DMS153 (cell line): ENCODE measurements around the gene OBSCN.
A peak's percentile ranks its signal among the peaks of the same experiment; 100 is the strongest.

Experiments used
- DNase-seq: peaks from one replicate; lab custom pipeline; 2025; lab: John Stamatoyannopoulos, UW

The OBSCN gene, protein sequence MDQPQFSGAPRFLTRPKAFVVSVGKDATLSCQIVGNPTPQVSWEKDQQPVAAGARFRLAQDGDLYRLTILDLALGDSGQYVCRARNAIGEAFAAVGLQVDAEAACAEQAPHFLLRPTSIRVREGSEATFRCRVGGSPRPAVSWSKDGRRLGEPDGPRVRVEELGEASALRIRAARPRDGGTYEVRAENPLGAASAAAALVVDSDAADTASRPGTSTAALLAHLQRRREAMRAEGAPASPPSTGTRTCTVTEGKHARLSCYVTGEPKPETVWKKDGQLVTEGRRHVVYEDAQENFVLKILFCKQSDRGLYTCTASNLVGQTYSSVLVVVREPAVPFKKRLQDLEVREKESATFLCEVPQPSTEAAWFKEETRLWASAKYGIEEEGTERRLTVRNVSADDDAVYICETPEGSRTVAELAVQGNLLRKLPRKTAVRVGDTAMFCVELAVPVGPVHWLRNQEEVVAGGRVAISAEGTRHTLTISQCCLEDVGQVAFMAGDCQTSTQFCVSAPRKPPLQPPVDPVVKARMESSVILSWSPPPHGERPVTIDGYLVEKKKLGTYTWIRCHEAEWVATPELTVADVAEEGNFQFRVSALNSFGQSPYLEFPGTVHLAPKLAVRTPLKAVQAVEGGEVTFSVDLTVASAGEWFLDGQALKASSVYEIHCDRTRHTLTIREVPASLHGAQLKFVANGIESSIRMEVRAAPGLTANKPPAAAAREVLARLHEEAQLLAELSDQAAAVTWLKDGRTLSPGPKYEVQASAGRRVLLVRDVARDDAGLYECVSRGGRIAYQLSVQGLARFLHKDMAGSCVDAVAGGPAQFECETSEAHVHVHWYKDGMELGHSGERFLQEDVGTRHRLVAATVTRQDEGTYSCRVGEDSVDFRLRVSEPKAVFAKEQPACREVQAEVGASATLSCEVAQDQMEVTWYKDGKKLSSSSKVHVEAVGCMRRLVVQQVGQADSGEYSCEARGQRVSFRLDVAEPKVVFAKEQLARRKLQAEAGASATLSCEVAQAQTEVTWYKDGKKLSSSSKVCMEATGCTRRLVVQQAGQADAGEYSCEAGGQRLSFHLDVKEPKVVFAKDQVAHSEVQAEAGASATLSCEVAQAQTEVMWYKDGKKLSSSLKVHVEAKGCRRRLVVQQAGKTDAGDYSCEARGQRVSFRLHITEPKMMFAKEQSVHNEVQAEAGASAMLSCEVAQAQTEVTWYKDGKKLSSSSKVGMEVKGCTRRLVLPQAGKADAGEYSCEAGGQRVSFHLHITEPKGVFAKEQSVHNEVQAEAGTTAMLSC (N-terminal part only)

DNA sequence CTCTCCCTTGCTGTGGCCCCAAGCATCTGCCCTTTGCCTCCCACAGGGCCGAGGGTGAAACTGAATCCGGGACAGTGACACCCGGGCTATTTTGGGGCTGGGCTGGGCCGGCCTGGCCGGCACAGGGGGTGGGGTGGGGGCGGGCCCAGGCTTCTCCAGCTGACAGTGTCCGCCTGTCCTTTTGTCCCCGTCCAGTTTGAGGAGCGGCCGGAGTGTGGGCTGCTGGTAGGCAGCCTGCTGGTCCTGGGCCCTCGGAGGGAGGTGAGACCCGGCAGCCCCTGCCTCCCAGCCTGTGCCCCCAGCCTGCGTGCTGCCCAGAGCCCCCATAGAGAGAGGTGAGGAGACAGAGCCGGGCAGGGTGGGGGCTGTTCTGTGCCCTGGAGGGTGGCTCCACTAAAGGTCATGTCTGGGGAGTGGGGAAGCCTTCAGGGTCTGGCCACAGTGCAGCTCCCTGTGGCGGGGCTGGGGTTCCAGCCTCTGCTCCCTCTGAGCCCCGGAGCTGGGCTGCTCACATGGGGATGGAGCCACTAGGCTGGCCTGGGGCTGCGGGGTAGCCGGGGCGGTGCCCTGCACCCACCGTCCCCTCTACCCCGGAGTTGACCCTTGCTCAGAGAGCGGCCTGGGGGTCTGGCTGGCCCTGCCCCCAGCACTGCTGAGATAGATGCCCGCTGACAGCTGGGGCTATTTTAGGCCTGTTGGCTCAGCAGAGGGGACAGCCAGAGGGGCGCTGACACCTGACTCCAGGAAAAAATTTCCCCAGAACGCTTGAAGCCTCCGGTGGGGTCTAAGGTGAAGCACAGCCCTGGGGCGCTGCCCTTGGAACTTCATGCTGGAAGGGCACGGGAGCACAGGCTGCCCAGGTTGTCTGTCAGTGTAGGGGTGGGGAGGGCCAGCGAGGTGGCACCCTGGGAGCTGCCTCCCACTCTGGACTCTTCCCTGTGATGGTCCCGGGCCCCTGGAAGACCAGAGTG lies at the start of gene OBSCN:
Gene OBSCN, plus strand, starts transcription at position 194 of the 971 bp plus-strand sequence. CDS start 3,740 bp downstream, outside the sequence.
- no peak for DNase-seq

DNA sequence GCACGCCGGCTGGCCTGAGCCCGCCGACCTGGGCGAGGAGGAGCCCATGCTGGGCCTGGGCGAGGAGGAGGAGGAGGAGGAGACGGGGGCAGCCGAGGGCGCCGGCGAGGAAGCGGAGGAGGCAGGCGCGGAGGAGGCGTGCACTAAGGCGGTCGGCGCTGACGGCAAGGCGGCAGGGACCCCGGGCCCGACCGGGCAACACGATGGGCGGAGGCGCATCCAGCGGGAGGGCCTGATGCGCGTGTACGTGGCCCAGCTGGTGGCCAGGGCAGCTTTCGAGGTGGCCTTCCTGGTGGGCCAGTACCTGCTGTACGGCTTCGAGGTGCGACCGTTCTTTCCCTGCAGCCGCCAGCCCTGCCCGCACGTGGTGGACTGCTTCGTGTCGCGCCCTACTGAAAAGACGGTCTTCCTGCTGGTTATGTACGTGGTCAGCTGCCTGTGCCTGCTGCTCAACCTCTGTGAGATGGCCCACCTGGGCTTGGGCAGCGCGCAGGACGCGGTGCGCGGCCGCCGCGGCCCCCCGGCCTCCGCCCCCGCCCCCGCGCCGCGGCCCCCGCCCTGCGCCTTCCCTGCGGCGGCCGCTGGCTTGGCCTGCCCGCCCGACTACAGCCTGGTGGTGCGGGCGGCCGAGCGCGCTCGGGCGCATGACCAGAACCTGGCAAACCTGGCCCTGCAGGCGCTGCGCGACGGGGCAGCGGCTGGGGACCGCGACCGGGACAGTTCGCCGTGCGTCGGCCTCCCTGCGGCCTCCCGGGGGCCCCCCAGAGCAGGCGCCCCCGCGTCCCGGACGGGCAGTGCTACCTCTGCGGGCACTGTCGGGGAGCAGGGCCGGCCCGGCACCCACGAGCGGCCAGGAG lies 49.5 kb upstream of the OBSCN start:
- DNase-seq: no peak

DNA sequence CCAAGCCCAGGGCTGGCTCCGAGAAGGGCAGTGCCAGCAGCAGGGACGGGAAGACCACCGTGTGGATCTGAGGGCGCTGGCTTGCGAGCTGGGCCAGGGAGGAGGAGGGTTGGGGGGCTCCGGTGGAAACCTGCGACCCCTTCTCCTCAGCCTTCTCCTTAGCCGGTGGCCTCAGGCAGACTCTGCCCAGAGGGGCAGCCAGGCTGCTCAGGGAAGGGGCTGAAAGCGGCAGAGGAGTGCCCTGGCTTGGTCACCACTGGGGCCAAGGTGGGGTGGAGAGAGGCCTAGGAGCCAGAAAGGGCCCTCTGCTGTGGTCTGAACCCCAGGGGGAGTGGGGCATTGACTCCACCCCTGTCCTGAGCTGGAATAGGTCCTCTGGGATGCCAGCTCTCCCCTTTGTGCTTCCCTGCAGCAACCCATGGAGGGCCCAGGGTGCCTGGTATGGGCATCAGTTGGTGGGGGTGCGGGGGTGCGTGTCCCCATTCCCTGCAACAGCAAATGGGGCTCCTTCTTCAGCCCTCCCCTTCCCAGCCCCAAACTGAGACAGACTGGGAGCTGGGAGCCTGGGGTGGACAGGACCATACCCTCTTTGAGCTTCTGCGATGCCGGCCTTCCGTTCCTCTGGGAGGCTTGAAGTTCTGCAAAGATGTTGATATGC lies 48.7 kb upstream of the OBSCN start:
- no peak for DNase-seq

DNA sequence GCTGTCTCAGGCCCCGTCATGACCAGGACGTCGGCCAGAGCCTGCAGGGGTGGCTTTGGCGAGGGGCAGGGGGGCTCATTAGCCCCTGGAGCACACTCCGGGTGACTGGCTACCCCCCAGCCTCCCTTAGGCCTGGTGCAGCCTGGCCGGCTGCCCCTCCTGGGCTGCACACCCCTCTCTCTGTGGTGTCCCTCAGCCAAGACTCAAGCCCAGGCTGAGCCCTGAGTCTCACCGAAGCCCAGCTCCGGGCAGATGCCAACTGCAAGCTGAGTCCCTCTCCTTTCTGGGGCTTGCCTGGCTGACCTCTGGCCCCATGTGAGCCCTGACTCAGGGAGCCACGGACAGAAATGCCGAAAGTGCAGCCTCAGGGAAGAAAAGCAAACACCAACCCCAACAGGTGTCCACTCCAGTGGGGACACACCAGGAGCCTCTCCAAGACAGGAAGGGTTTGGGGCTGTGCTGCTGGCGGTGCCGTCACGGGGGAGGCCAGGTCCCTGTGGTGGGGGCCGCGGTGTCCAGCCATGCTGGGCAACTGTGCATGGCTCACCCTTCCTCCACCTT lies 47.6 kb upstream of the OBSCN start:
- DNase-seq: no peak

DNA sequence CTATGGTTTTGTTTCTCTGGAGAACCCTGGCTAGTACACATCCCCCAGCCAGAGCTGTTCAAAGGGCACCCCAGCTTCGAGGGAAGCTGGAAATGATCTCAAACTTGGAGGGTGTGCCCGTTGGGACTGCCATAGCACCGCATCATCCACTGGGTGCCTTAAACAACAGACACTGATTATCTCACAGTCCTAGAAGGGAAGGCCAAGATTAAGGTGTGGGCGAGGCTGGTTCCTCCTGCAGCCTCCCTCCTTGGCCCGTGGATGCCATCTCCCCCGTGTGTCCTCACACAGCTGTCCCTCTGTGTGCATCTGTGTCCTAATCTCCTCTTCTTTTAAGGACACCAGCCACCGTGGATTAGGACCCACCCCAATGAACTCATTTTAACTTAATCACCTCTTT lies 46.5 kb upstream of the OBSCN start:
- DNase-seq: no peak

DNA sequence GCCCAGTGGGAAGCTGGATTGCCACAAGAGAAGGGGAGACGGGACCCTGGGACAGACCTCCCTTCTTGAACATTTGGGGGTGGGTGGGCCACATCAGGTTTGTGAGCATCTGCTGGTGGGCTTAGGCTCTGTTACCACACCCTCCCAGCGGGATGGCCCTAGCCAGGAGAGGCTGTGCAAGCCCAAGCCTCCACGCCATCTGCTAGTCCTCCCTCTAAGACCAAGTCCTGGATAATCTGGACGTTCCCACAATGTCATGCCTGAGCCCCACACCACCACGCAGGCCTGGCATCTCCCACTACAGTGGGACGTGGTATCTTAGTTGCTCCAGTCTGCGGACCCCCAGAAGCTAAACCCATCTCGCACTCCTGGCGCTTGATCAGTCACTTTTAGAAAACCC lies 46.0 kb upstream of the OBSCN start:
- no peak for DNase-seq

DNA sequence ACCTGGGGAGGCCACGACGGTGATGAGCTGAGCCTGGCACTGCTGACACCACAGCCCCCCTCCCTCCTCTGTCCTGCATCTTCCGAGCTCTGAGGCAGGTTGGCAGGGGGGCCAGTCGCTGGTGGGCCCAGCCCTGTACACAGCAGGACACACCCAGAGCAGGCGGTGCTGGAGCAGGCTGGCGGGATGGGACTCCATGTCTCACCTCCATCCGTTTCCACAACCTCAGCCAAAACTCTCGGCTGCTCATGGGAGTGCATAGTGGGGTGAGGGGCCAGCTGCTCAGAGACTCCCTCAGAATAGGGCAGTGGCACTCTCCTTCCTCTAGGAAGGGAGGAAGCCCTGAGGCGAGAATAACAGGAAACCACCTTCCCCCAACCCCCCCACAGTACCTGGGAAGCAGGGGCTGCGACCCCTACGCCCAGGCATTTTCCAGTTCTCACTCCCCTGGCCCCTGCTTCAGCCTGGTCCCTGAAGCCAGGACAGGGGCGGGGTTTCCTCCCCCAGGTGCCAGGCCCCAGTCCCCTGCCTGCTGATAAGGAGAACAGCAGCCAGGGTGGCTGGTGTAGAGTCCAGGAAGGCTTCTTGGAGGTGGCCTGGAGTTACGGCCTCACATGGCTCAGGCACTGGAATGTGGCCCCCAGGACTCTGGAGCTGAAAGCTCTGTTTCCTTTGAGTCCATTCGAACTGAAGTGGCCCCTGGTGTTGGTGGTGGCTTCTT lies 45.4 kb upstream of the OBSCN start:
- no peak for DNase-seq

DNA sequence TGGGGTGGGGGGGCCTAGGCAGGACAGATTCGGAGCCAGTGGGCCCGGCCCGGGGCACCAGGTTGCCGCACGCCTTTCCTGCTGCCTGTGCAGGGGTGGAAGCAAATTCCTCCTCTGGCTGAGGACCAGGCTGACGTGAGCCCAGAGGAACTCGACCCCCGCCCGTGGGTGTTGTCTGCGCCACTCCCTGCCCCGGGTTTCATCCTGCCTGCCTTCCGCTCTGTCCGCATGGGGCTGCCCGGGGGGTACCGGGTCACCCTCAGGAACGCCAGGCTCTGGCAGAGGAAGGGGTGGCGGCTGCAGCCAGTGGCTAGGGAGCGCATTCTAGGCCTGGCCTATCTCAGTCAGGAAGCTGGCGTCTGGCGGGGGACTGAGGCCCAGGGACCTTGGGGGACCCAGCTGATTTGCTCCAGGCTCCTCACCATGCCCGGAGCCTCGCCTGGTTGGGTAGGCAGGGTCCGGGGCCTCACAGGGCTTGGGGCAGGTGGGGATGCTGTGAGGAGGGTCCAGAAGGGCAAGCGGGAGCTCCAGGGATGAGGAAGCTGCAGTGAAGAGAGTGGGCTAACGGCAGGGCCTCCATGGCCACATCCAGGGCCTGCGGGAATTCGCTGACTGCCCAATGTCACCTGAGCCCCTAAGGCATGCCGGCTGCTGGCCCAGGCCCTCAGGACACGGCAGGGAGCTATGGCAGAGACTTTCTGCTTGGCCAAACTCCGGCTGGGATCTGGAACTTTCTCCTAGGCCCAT lies 44.7 kb upstream of the OBSCN start:
- no peak for DNase-seq

DNA sequence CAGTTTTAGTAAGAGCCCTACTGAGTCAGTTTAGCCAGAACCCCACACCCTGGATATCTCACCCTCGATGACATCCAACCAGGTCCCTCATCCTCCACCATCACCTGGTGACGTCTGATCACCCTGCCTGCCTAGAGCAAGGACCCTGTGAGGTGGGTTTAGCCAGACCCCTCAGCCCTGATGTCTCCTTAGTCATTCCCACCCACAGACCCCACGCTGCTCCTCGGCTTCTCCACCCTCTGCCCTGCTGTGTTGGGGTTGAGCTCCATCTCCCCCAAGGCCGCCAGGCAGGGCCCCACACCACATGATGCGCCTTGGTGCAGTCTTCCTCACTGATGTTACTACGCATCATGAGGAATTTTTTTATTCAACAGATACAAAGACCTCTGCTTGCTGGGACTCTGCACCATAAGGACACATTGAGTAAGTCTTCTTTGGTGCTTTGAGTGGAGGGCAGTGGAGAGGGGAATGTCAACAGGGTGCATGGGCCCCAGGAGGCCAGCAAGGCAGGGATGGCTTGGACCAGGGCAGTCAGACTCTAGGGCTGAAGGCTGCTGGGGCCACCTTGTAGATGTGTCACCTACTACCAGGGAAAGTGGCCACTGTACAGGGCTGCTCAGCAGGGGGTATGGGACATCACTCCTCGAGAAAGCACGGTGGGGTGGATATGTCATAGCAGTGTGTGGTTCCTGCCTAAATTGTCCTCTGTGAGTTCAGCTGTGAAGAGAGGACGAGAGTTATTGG lies 43.9 kb upstream of the OBSCN start:
- no peak for DNase-seq

DNA sequence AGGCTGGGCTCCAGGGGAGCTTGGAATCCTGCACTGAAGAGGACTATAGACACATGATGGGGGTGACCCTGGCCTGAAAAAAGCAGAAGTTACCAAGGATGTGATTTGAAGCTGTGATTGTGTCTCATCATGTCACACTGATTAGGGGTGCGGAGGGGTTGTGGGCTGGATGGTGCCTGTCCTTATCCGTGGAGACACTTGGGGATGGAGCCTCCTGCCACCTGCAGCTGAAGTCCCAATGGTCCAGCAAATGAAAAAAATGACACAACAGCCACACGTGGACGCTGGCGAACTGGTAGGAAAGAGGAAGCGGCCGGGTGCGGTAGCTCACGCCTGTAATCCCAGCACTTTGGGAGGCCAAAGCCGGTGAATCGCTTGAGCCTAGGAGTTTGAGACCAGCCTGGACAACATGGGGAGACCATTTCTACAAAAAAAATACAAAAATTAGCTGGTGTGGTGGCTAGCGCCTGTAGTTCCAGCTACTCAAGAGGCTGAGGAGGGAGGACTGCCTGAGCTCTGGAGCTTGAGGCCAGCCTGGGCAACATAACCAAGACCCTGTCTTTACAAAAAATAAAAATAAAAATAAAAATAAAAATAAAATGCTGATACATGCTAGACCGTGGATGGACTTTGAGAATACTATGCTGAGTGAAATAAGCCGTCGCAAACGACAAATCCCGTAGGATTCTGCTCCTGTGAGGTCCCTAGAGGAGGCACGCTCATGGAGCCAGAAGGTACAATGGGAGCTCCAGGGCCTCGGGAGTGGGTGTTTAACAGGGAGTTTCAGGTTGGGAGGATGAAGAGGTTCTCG lies 43.1 kb upstream of the OBSCN start:
- DNase-seq: peak; percentile 31

DNA sequence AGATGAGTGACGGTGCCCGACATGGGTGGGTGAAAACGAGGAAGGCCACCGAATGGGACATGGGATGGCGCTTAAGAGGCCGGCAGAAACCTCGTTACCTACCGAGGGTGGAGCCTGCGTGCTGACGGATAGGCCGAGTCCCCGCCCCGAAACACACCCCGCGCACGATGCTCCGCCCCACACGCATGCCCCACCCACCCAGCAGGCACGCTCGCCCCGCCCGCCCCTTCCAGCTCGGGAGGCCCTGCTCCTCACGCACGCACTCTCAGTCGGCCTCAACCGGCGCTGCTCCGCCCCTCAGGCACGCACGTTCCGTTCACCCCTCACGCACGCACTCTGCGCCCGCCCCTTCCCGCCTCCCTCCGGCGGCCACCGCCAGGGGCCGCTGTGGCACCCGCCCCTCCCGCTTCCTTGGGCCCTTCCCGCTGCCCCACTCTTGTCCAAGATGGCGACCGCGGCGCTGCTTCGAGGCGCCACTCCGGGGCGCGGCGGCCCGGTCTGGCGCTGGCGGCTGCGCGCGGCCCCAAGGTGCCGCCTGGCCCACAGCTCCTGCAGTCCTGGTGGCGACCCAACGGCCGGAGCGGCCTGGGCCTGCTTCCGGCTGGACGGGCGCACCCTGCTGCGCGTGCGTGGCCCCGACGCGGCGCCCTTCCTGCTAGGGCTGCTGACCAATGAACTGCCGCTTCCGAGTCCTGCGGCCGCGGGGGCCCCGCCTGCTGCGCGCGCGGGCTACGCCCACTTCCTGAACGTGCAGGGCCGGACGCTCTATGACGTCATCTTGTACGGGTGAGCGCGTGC lies 42.3 kb upstream of the OBSCN start, which contains the start of gene IBA57:
Gene IBA57, plus strand, starts transcription at position 433 of the 798 bp plus-strand sequence. Its CDS starts 13 bp downstream, at position 446.
- peak; percentile 99 for DNase-seq

DNA sequence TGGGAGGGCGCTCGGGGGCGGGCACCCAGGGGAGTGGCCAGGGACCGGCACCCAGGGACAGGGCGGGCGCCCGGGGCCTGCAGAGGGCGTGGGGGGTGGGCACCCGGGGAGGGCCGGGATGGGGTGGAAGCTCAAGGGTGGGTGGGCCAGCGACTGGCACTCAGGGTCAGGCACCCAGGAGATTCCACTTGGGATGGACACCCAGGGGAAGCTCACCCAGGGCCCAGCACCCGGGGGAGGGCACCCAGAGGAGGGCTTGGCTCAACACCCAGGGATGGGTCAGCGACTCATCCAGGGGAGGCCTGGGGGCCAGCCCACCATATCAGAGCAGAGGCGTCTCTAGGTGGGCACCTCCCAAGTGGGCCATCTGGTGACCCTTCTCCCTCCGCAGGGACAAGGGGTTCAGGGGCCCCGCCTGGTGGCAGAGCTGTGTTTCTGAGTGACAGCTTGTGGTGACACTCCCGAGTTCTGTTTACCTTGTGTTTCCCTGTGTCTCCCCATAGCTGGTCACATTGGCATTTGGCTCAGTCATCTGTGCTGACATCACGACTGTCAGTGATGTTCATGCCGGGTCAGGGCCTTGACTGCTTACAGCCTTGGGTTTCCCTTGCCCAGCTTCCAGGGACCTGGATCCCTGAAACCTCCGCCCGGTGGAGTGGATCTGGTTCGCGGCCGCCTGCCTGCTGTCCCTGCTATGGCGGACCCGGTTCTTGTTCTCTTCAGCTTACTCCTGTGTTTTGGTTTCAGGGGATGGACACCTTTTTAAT lies 41.5 kb upstream of the OBSCN start:
- peak; percentile 80 for DNase-seq

DNA sequence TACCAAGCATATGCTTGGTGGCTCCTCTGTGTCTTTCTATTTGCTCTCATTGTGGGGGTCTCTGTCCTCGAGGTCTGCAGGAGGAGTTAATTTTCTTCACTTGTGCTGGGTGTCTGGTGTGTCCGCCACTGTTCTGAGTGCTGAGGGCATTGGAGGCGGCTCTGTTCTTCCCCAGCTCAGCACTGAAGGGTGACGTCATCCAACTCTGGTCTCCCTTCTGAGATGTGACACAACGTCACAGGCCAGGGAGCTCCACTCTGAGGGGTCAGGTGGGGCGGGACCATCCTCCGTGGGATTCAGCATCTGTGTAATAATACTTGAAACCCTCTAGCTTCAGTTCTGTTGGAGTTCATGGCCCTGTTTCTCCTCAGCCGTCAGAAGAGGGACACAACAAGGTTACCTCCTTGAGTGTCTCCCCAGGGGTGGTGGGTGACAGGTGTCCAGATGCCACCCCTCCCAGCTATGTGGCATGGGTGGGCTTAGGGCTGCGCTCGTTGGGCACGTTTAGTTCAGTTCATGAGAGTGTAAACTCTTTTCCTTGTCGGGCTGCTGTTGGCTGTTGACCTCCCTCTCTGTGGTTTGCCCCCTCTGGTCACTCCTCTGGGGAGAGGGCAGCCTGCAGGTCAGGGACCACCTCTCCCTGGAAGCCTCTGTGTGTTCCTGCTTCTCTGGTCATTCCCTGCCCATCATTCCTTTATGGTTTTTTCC lies 39.1 kb upstream of the OBSCN start:
- DNase-seq: no peak

DNA sequence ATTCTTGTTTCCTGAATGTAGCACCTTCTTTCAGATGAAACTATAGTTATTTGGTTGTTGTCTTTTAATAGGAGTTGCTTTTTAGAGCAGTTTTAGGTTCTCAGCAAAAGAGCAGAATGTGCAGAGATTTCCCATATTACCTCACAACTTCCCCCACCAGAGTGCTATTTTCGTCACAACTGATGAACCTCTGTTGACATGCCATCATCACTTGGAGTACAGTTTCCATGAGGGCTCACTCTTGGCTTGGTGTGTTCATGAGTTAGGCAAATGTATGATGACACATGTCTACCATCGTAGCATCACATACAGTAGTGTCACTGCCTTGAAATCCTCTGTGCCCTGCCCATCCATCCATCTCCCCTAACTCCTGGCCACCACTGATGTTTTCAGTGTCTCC lies 38.5 kb upstream of the OBSCN start:
- no peak for DNase-seq
